ENCODE measurements around the gene OXNAD1. TPM values are rescaled to one million over a fixed set of nuclear protein-coding genes. Genes with fewer than 3 reads are reported as not detected.

OXNAD1 gene
- total and polyA plus RNA-seq, 2 experiments from 2014 or later = 14.4 to 21.1 TPM

DNA sequence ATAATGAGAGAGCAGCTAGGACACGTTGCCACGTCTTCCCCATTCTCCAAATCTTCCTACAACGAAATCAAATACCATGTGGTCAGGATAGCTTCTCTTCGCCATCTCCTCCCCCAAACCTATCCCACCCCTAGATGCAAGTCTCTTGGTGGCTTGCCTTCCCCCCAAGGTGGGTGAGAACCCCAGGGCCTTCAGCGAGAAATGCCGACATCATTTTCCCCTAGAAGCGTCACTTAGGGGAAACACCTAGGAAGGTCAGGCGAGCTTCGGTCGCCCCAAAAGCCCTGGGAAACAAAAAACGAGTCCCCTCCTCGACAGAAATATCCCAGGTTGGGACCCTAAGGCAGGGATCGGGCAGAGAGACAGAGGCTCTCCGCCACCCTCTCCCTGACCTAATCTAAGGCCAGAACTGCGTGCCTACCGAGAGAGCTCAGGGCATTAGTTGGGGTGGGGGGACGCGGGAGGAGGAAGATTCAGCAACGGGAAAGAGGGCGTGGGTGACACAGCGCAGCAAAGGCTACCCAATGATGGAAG, 771 bp upstream of the OXNAD1 start:
- peaks cover 23% of the 10 kb centered on the region for H3K4me1 ChIP-seq (ENCODE audit: insufficient read depth)
- H3K27me3 ChIP-seq = no peaks in the 10 kb centered on the region
- H3K4me3 ChIP-seq = peak overlapping the region; percentile 40
- no peaks in the 10 kb centered on the region for H4K20me1 ChIP-seq (ENCODE audit: insufficient read depth, poor library complexity, severe bottlenecking)
- no peaks in the 10 kb centered on the region for H3K9me3 ChIP-seq (ENCODE audit: low read depth)
- H3K79me2 ChIP-seq = peaks cover 62% of the 10 kb centered on the region
- DNase-seq (ENCODE audit: low spot score) = no peak
- 2% methylated on average over 21 of the region's 21 CpGs for WGBS (ENCODE audit: low lambda C conversion rate, missing lambda C conversion rate)
- peak overlapping the region; percentile 90 for H3K4me2 ChIP-seq
- peak overlapping the region; percentile 78 for H3K27ac ChIP-seq
- H3K9me2 ChIP-seq (replicated peaks; ENCODE audit: insufficient read depth) = no peaks in the 10 kb centered on the region
- peak overlapping the region; percentile 53 for H2AFZ ChIP-seq
- H3K36me3 ChIP-seq (replicated peaks; ENCODE audit: insufficient read depth, low read depth) = no peaks in the 10 kb centered on the region
- TF ChIP-seq, protein P1, sequence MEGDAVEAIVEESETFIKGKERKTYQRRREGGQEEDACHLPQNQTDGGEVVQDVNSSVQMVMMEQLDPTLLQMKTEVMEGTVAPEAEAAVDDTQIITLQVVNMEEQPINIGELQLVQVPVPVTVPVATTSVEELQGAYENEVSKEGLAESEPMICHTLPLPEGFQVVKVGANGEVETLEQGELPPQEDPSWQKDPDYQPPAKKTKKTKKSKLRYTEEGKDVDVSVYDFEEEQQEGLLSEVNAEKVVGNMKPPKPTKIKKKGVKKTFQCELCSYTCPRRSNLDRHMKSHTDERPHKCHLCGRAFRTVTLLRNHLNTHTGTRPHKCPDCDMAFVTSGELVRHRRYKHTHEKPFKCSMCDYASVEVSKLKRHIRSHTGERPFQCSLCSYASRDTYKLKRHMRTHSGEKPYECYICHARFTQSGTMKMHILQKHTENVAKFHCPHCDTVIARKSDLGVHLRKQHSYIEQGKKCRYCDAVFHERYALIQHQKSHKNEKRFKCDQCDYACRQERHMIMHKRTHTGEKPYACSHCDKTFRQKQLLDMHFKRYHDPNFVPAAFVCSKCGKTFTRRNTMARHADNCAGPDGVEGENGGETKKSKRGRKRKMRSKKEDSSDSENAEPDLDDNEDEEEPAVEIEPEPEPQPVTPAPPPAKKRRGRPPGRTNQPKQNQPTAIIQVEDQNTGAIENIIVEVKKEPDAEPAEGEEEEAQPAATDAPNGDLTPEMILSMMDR (IDR thresholded peaks at IDR 0.05; ENCODE audit: poor library complexity) = no peak
- TF ChIP-seq EZH2phosphoT487 (IDR thresholded peaks at IDR 0.05; ENCODE audit: low read depth, severe bottlenecking, unreplicated experiment) (no peak), EZH2 (IDR thresholded peaks at IDR 0.05; ENCODE audit: borderline replicate concordance) (no peak)

DNA sequence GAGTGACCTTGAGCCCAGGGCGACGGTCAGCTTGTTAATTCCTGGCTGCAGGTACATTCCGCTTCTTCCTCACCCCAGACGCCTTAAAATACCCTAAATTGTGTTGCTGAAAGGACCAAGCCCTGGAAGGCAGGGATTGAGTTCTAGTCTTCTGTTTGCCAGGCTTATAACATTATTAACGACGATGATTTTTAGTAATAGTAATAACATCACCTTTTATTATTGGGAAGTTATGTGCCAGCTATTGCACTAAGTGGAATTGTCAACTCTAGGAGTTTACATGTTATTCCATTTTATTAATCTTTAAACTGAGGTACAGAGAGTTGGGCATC, 409 bp downstream of the OXNAD1 start:
- 3% methylated on average over 6 of the region's 6 CpGs for WGBS (ENCODE audit: low lambda C conversion rate, missing lambda C conversion rate)
- Histone ChIP-seq H3K79me2 (peaks cover 63% of the 10 kb centered on the region), H3K4me1 (ENCODE audit: insufficient read depth) (peaks cover 23% of the 10 kb centered on the region)

GRCh38 chr3:16266714-16267113, 1.7 kb downstream of the OXNAD1 start:
- peaks cover 62% of the 10 kb centered on the region for H3K79me2 ChIP-seq
- 90% methylated on average over 3 of the region's 3 CpGs for WGBS (ENCODE audit: low lambda C conversion rate, missing lambda C conversion rate)
- TF ChIP-seq, protein P1 (IDR thresholded peaks at IDR 0.05; ENCODE audit: poor library complexity) = no peak
- no peak for TF ChIP-seq EZH2phosphoT487 (IDR thresholded peaks at IDR 0.05; ENCODE audit: low read depth, severe bottlenecking, unreplicated experiment)
- no peak for TF ChIP-seq EZH2 (IDR thresholded peaks at IDR 0.05; ENCODE audit: borderline replicate concordance)

More for the DNA sequence above, 409 bp downstream of the OXNAD1 start:
- no peaks in the 10 kb centered on the region for H3K9me3 ChIP-seq (ENCODE audit: low read depth)
- peak overlapping the region; percentile 88 for H3K4me2 ChIP-seq
- H3K9me2 ChIP-seq (replicated peaks; ENCODE audit: insufficient read depth) = no peaks in the 10 kb centered on the region
- no peaks in the 10 kb centered on the region for H3K27me3 ChIP-seq
- peak overlapping the region; percentile 83 for H3K27ac ChIP-seq
- H4K20me1 ChIP-seq (ENCODE audit: insufficient read depth, poor library complexity, severe bottlenecking) = no peaks in the 10 kb centered on the region
- no peak for DNase-seq (ENCODE audit: low spot score)
- H3K36me3 ChIP-seq (replicated peaks; ENCODE audit: insufficient read depth, low read depth) = no peaks in the 10 kb centered on the region
- H2AFZ ChIP-seq = peak overlapping the region; percentile 54
- H3K4me3 ChIP-seq = peak overlapping the region; percentile 53
- TF ChIP-seq, protein P1 (IDR thresholded peaks at IDR 0.05; ENCODE audit: poor library complexity) = no peak
- TF ChIP-seq EZH2phosphoT487 (IDR thresholded peaks at IDR 0.05; ENCODE audit: low read depth, severe bottlenecking, unreplicated experiment) = no peak
- no peak for TF ChIP-seq EZH2 (IDR thresholded peaks at IDR 0.05; ENCODE audit: borderline replicate concordance)

More at GRCh38 chr3:16266714-16267113, 1.7 kb downstream of the OXNAD1 start:
- Histone ChIP-seq H4K20me1 (ENCODE audit: insufficient read depth, poor library complexity, severe bottlenecking) (no peaks in the 10 kb centered on the region), H3K9me3 (ENCODE audit: low read depth) (no peaks in the 10 kb centered on the region), H2AFZ (no peak overlapping the region), H3K27ac (no peak overlapping the region), H3K4me3 (no peak overlapping the region), H3K4me1 (ENCODE audit: insufficient read depth) (peaks cover 23% of the 10 kb centered on the region), H3K9me2 (replicated peaks; ENCODE audit: insufficient read depth) (no peaks in the 10 kb centered on the region), H3K36me3 (replicated peaks; ENCODE audit: insufficient read depth, low read depth) (no peaks in the 10 kb centered on the region), H3K27me3 (no peaks in the 10 kb centered on the region), H3K4me2 (peak overlapping the region; percentile 88)
- no peak for DNase-seq (ENCODE audit: low spot score)
